ENCODE results near the gene GRAMD1A.

- TF ChIP-seq, protein P1, sequence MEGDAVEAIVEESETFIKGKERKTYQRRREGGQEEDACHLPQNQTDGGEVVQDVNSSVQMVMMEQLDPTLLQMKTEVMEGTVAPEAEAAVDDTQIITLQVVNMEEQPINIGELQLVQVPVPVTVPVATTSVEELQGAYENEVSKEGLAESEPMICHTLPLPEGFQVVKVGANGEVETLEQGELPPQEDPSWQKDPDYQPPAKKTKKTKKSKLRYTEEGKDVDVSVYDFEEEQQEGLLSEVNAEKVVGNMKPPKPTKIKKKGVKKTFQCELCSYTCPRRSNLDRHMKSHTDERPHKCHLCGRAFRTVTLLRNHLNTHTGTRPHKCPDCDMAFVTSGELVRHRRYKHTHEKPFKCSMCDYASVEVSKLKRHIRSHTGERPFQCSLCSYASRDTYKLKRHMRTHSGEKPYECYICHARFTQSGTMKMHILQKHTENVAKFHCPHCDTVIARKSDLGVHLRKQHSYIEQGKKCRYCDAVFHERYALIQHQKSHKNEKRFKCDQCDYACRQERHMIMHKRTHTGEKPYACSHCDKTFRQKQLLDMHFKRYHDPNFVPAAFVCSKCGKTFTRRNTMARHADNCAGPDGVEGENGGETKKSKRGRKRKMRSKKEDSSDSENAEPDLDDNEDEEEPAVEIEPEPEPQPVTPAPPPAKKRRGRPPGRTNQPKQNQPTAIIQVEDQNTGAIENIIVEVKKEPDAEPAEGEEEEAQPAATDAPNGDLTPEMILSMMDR (IDR thresholded peaks at IDR 0.05) = no peak
- no peak for TF ChIP-seq ZFX (IDR thresholded peaks at IDR 0.05; ENCODE audit: borderline replicate concordance)
These were observed 43.8 kb downstream of the GRAMD1A start for GRCh38 chr19:35043906-35044305.

Measured in 22Rv1 (cell line).